SK-N-SH treated with all-trans-retinoic acid at 6 μM for 48 hours (cell line): ENCODE data around the gene TSC1.

Source experiments
- ATAC-seq: fragments of 200-7000 bp; cut with Tn5 transposase; 3 replicates; pipeline ENCODE4 v1.9.1; 2020; ENCODE audit warnings: mild to moderate bottlenecking, moderate library complexity
- BACH2 ChIP-seq: fragments of 250-450 bp; sonication (Bioruptor Pico); IDR thresholded peaks from 2 replicates; pipeline ENCODE4 v1.9.0; 2021; ENCODE audit warnings: mild to moderate bottlenecking, borderline replicate concordance
- CSDC2 ChIP-seq: fragments of 250-450 bp; sonication (Bioruptor Pico); IDR thresholded peaks from 2 replicates; pipeline ENCODE4 v1.5.0; 2020; ENCODE audit warnings: mild to moderate bottlenecking, moderate library complexity
- ESRRG ChIP-seq: fragments of 250-450 bp; sonication (Bioruptor Pico); IDR thresholded peaks from 2 replicates; pipeline ENCODE4 v1.6.1; 2021; ENCODE audit warnings: mild to moderate bottlenecking
- GLIS3 ChIP-seq: fragments of 250-450 bp; sonication (Bioruptor Pico); IDR thresholded peaks from 2 replicates; pipeline ENCODE4 v1.5.0; 2020; ENCODE audit warnings: mild to moderate bottlenecking, moderate library complexity
- ISL1 ChIP-seq: fragments of 250-450 bp; sonication (Bioruptor Pico); IDR thresholded peaks from 2 replicates; pipeline ENCODE4 v2.1.2; 2022; ENCODE audit warnings: mild to moderate bottlenecking, moderate library complexity
- OSR1 ChIP-seq: fragments of 250-450 bp; sonication (Bioruptor Pico); IDR thresholded peaks from 2 replicates; pipeline ENCODE4 v1.8.0; 2022; ENCODE audit warnings: moderate library complexity, mild to moderate bottlenecking, inconsistent platforms
- PPARA ChIP-seq: fragments of 250-450 bp; sonication (Bioruptor Pico); IDR thresholded peaks from 2 replicates; pipeline ENCODE4 v1.5.0; 2020; ENCODE audit warnings: mild to moderate bottlenecking, borderline replicate concordance
- RARB ChIP-seq: fragments of 250-450 bp; sonication (Bioruptor Pico); IDR thresholded peaks from 2 replicates; pipeline ENCODE4 v1.8.0; 2021; ENCODE audit warnings: mild to moderate bottlenecking, moderate library complexity
- TCF4 ChIP-seq: fragments of 250-450 bp; sonication (Bioruptor Pico); IDR thresholded peaks from 2 replicates; pipeline ENCODE4 v1.8.0; 2021; ENCODE audit warnings: mild to moderate bottlenecking, moderate library complexity, borderline replicate concordance
- TOX ChIP-seq: fragments of 250-450 bp; sonication (Bioruptor Pico); IDR thresholded peaks from 2 replicates; pipeline ENCODE4 v1.8.0; 2021; ENCODE audit warnings: mild to moderate bottlenecking, moderate library complexity, borderline replicate concordance
- ZC3H10 ChIP-seq: fragments of 250-450 bp; sonication (Bioruptor Pico); IDR thresholded peaks from 2 replicates; pipeline ENCODE4 v1.5.1; 2021; ENCODE audit warnings: mild to moderate bottlenecking, moderate library complexity
- ZFP3 ChIP-seq: fragments of 250-450 bp; sonication (Bioruptor Pico); IDR thresholded peaks from 2 replicates; pipeline ENCODE4 v1.5.0; 2020; ENCODE audit warnings: mild to moderate bottlenecking, moderate library complexity
- ZFP30 ChIP-seq: fragments of 450-650 bp; formaldehyde crosslinking; IDR thresholded peaks from 2 replicates; pipeline ENCODE4 v1.5.0; 2022; ENCODE audit warnings: mild to moderate bottlenecking, moderate library complexity
- ZNF70 ChIP-seq: fragments of 450-650 bp; formaldehyde crosslinking; IDR thresholded peaks from 2 replicates; pipeline ENCODE4 v1.5.0; 2020; ENCODE audit warnings: mild to moderate bottlenecking, moderate library complexity
- ZNF8 ChIP-seq: fragments of 450-650 bp; formaldehyde crosslinking; IDR thresholded peaks from 2 replicates; pipeline ENCODE4 v1.5.0; 2020; ENCODE audit warnings: mild to moderate bottlenecking, moderate library complexity
- TF ChIP-seq, protein P1 (sequence below): fragments of 250-450 bp; sonication (Bioruptor Pico); IDR thresholded peaks from 2 replicates; pipeline ENCODE4 v1.8.0; 2020; ENCODE audit warnings: mild to moderate bottlenecking, moderate library complexity, borderline replicate concordance
- TF ChIP-seq, protein P2 (sequence below): fragments of 250-450 bp; sonication (Bioruptor Pico); IDR thresholded peaks from 2 replicates; pipeline ENCODE4 v1.5.1; 2020; ENCODE audit warnings: low read depth, mild to moderate bottlenecking, moderate library complexity
- TF ChIP-seq, protein P3 (sequence below): fragments of 250-450 bp; sonication (Bioruptor Pico); IDR thresholded peaks from 2 replicates; pipeline ENCODE4 v1.8.0; 2021; ENCODE audit warnings: low read depth, mild to moderate bottlenecking, moderate library complexity, borderline replicate concordance
- TF ChIP-seq, protein P4 (sequence below): fragments of 250-450 bp; sonication (Bioruptor Pico); IDR thresholded peaks from 2 replicates; pipeline ENCODE4 v1.5.0; 2020; ENCODE audit warnings: mild to moderate bottlenecking, moderate library complexity

TSC1 gene

DNA sequence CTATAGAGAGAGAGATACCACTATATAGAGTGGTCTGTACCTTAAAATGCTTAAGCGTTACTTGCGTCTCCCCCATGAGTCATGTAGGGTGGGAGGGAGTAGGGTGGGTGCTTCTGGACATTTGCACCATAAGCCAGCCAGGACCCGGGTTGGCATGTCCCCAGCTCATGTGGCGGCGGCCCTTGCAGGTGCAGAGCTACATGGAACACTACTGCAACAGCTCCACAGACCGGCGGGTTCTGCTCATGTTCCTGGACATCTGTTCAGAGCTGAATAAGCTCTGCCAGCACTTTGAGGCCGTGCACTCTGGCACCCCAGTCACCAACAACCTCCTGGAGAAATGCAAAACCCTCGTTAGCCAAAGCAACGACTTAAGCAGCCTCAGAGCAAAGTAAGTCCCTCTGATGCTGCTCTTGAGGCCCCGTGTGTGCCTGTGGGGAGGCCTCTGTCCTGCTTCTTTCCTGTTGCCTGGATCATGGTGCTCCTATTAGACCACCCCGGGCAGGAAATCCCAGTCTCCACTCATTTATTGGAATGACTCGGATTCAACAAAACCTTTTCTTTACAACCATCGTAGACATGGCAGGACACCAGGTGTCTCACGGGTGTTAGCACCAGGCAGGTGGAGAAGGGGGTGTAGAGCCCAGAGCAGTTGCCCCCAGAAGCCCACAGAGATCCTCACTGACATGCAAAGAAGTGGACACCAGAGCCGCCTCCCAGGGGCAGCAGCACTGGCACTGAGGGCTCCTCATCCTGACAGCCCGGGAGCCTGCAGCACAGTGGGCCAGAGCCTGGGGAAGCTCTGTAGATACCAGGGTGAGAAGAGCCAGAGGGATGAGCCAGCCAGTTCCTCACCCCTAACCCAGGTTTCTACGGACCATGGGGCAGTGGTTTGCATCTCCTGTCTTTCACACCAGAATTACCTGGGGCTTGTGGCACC lies 57.0 kb downstream of the TSC1 start (continued):
- TF ChIP-seq, protein P1, sequence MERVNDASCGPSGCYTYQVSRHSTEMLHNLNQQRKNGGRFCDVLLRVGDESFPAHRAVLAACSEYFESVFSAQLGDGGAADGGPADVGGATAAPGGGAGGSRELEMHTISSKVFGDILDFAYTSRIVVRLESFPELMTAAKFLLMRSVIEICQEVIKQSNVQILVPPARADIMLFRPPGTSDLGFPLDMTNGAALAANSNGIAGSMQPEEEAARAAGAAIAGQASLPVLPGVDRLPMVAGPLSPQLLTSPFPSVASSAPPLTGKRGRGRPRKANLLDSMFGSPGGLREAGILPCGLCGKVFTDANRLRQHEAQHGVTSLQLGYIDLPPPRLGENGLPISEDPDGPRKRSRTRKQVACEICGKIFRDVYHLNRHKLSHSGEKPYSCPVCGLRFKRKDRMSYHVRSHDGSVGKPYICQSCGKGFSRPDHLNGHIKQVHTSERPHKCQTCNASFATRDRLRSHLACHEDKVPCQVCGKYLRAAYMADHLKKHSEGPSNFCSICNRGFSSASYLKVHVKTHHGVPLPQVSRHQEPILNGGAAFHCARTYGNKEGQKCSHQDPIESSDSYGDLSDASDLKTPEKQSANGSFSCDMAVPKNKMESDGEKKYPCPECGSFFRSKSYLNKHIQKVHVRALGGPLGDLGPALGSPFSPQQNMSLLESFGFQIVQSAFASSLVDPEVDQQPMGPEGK (CRISPR knock-in tag) = no peak
- TF ChIP-seq ZNF8 (CRISPR knock-in tag) = no peak
- no peak for TF ChIP-seq CSDC2 (CRISPR knock-in tag)
- no peak for TF ChIP-seq ZFP30
- TF ChIP-seq ESRRG = no peak
- no peak for TF ChIP-seq RARB
- TF ChIP-seq PPARA (CRISPR knock-in tag) = no peak
- no peak for TF ChIP-seq GLIS3 (CRISPR knock-in tag)
- TF ChIP-seq OSR1 = no peak

DNA sequence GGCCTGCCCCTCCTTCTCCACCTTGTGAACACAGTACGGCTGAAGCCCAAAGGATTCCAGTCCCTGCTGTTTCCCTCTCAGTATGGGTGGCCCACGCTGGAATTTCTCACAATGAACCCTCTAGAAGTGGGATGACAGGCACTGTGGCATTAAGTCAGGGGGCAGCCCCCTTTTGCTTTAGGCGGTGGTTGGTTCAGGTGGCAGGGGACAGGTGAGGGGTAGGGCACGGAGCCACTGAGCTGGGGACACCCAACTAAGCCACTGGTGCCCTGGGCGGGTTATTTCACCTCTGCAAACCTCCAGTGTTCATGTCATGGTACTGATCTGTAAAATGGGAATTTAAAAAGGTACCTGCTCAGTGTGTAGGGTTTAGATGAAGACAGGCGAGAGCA lies 58.1 kb downstream of the TSC1 start:
- ATAC-seq = no peak
- no peak for TF ChIP-seq CSDC2 (CRISPR knock-in tag)
- no peak for TF ChIP-seq ZC3H10 (CRISPR knock-in tag)
- no peak for TF ChIP-seq TCF4 (CRISPR knock-in tag)
- TF ChIP-seq, protein P2, sequence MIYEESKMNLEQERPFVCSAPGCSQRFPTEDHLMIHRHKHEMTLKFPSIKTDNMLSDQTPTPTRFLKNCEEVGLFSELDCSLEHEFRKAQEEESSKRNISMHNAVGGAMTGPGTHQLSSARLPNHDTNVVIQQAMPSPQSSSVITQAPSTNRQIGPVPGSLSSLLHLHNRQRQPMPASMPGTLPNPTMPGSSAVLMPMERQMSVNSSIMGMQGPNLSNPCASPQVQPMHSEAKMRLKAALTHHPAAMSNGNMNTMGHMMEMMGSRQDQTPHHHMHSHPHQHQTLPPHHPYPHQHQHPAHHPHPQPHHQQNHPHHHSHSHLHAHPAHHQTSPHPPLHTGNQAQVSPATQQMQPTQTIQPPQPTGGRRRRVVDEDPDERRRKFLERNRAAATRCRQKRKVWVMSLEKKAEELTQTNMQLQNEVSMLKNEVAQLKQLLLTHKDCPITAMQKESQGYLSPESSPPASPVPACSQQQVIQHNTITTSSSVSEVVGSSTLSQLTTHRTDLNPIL (CRISPR knock-in tag) = no peak
- TF ChIP-seq, protein P3, sequence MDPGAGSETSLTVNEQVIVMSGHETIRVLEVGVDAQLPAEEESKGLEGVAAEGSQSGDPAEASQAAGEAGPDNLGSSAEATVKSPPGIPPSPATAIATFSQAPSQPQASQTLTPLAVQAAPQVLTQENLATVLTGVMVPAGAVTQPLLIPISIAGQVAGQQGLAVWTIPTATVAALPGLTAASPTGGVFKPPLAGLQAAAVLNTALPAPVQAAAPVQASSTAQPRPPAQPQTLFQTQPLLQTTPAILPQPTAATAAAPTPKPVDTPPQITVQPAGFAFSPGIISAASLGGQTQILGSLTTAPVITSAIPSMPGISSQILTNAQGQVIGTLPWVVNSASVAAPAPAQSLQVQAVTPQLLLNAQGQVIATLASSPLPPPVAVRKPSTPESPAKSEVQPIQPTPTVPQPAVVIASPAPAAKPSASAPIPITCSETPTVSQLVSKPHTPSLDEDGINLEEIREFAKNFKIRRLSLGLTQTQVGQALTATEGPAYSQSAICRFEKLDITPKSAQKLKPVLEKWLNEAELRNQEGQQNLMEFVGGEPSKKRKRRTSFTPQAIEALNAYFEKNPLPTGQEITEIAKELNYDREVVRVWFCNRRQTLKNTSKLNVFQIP = no peak
- TF ChIP-seq ESRRG = no peak
- no peak for TF ChIP-seq ZFP30
- no peak for TF ChIP-seq ZFP3 (CRISPR knock-in tag)
- TF ChIP-seq ZNF70 (CRISPR knock-in tag) = no peak

DNA sequence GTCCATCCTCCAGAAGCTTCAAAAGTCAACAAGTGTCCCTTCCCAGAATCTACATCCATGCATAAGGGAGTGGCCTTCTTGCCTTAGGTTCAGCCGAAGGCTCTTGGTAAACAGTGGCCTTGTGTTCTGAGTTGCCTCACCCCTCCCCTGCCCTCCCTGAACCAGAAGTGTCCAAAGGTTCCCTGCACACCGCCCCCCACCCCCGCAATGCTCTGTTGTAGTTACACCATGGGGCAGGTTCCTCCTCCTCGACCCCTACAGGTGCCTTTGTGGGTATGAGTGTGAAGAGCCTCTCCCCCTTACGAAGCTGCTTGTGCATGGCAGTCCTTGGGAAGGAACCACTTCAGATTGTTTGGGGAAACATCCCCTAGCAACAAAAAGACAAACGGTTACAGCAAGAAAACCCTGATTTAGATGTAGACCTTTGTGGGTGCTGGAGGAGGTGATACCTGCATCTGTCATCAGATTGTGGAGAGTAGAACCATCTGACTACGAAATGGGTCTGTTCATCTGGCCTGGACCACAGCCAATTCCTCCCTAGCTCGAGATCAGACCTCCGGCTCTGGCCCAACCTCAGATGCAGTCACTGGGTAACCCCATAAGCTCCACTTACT lies 58.6 kb downstream of the TSC1 start:
- no peak for ATAC-seq
- no peak for TF ChIP-seq ISL1 (CRISPR knock-in tag)
- TF ChIP-seq, protein P1 (CRISPR knock-in tag) = no peak
- TF ChIP-seq, protein P4, sequence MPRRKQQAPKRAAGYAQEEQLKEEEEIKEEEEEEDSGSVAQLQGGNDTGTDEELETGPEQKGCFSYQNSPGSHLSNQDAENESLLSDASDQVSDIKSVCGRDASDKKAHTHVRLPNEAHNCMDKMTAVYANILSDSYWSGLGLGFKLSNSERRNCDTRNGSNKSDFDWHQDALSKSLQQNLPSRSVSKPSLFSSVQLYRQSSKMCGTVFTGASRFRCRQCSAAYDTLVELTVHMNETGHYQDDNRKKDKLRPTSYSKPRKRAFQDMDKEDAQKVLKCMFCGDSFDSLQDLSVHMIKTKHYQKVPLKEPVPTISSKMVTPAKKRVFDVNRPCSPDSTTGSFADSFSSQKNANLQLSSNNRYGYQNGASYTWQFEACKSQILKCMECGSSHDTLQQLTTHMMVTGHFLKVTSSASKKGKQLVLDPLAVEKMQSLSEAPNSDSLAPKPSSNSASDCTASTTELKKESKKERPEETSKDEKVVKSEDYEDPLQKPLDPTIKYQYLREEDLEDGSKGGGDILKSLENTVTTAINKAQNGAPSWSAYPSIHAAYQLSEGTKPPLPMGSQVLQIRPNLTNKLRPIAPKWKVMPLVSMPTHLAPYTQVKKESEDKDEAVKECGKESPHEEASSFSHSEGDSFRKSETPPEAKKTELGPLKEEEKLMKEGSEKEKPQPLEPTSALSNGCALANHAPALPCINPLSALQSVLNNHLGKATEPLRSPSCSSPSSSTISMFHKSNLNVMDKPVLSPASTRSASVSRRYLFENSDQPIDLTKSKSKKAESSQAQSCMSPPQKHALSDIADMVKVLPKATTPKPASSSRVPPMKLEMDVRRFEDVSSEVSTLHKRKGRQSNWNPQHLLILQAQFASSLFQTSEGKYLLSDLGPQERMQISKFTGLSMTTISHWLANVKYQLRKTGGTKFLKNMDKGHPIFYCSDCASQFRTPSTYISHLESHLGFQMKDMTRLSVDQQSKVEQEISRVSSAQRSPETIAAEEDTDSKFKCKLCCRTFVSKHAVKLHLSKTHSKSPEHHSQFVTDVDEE (CRISPR knock-in tag) = no peak
- TF ChIP-seq ESRRG = no peak
- TF ChIP-seq, protein P2 (CRISPR knock-in tag) = no peak
- no peak for TF ChIP-seq TOX (CRISPR knock-in tag)
- TF ChIP-seq, protein P3 = no peak
- no peak for TF ChIP-seq ZNF70 (CRISPR knock-in tag)
- TF ChIP-seq CSDC2 (CRISPR knock-in tag) = no peak
- no peak for TF ChIP-seq PPARA (CRISPR knock-in tag)
- no peak for TF ChIP-seq BACH2
- TF ChIP-seq, all 23 proteins: peak for 0
